Activated CD8-positive, alpha-beta T cell treated with anti-CD3 and anti-CD28 coated beads for 36 hours (primary cell): ENCODE measurements around the gene GDF9. TPM values are rescaled to one million over a fixed set of nuclear protein-coding genes. Genes with fewer than 3 reads are reported as not detected.
A peak's percentile ranks its signal among the peaks of the same experiment; 100 is the strongest.

ENCODE experiments used
- ATAC-seq: fragments of 200-7000 bp; cut with Tn5 transposase; one replicate; pipeline ENCODE4 v1.10.0; 2021; ENCODE audit warnings: mild to moderate bottlenecking, moderate library complexity
- CTCF ChIA-PET: fragments of 350-600 bp; sonication (Branson Sonifier 250); formaldehyde crosslinking; loops from one replicate; lab custom pipeline; 2021; ENCODE audit warnings: antibody characterized with exemption; lab: Charles Lee
- POLR2A ChIA-PET: fragments of 350-600 bp; sonication (Branson Sonifier 250); formaldehyde crosslinking; loops from one replicate; lab custom pipeline; 2021; ENCODE audit warnings: antibody characterized with exemption; lab: Charles Lee
- DNase-seq: peaks from one replicate; pipeline ENCODE4 v3.0.0-alpha.2; 2020
- H3K27ac Mint-ChIP-seq: one replicate; pipeline ENCODE4 v1.8.0; 2021; ENCODE audit warnings: mild to moderate bottlenecking, mixed read lengths
- H3K27me3 Mint-ChIP-seq: one replicate; pipeline ENCODE4 v1.8.0; 2021; ENCODE audit warnings: mixed read lengths
- H3K36me3 Mint-ChIP-seq: one replicate; pipeline ENCODE4 v1.8.0; 2021; ENCODE audit warnings: low read depth, mixed read lengths
- H3K4me1 Mint-ChIP-seq: one replicate; pipeline ENCODE4 v1.8.0; 2021; ENCODE audit warnings: low read depth, mixed read lengths
- H3K4me3 Mint-ChIP-seq: one replicate; pipeline ENCODE4 v1.8.0; 2021; ENCODE audit warnings: mild to moderate bottlenecking, moderate library complexity, mixed read lengths
- H3K9me3 Mint-ChIP-seq: one replicate; pipeline ENCODE4 v1.8.0; 2021; ENCODE audit warnings: mixed read lengths
- intact Hi-C: fragments of 100-400 bp; cut with micrococcal nuclease; formaldehyde crosslinking; loops from one replicate; pipeline ENCODE4 v1.10.0; 2022
- total RNA-seq, 2 experiments: library from RNA; stranded (reverse); gene quantifications; one replicate each; pipeline ENCODE4 v1.2.3, GENCODE V29; 2021
- TF ChIP-seq, protein P1 (sequence below): fragments of 200-600 bp; IDR thresholded peaks from one replicate; pipeline ENCODE4 v1.8.0; 2022; ENCODE audit warnings: antibody characterized with exemption, mild to moderate bottlenecking

GDF9 gene
- total RNA-seq, 2 experiments from 2014 or later = 0.90 to 0.94 TPM

GRCh38 chr5:132883261-132883834 lies 17.1 kb upstream of the GDF9 start:
- POLR2A ChIA-PET = interaction anchor here (1.0 to 2.0 kb wide), 3 partner anchors 11 to 16 kb away, joined by 3 to 9 read pairs (median 3); no protein-coding TSS in a partner anchor
- no peak overlapping the region for H3K4me3 Mint-ChIP-seq
- peak; percentile 25 for DNase-seq
- intact Hi-C loops = no loop called here
- H3K36me3 Mint-ChIP-seq = peaks cover 9% of the 10 kb centered on the region
- TF ChIP-seq, protein P1, sequence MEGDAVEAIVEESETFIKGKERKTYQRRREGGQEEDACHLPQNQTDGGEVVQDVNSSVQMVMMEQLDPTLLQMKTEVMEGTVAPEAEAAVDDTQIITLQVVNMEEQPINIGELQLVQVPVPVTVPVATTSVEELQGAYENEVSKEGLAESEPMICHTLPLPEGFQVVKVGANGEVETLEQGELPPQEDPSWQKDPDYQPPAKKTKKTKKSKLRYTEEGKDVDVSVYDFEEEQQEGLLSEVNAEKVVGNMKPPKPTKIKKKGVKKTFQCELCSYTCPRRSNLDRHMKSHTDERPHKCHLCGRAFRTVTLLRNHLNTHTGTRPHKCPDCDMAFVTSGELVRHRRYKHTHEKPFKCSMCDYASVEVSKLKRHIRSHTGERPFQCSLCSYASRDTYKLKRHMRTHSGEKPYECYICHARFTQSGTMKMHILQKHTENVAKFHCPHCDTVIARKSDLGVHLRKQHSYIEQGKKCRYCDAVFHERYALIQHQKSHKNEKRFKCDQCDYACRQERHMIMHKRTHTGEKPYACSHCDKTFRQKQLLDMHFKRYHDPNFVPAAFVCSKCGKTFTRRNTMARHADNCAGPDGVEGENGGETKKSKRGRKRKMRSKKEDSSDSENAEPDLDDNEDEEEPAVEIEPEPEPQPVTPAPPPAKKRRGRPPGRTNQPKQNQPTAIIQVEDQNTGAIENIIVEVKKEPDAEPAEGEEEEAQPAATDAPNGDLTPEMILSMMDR = peak; percentile 53
- no peaks in the 10 kb centered on the region for H3K9me3 Mint-ChIP-seq
- peak; percentile 67 for ATAC-seq
- CTCF ChIA-PET = interaction anchor here (0.7 to 2.6 kb wide), 25 partner anchors 8 to 457 kb away, joined by 3 to 23 read pairs (median 4); partner anchors contain the start of genes GDF9, KIF3A, SHROOM1 and UQCRQ
- peaks cover 5% of the 10 kb centered on the region for H3K4me1 Mint-ChIP-seq
- no peaks in the 10 kb centered on the region for H3K27me3 Mint-ChIP-seq
- no peak overlapping the region for H3K27ac Mint-ChIP-seq

DNA sequence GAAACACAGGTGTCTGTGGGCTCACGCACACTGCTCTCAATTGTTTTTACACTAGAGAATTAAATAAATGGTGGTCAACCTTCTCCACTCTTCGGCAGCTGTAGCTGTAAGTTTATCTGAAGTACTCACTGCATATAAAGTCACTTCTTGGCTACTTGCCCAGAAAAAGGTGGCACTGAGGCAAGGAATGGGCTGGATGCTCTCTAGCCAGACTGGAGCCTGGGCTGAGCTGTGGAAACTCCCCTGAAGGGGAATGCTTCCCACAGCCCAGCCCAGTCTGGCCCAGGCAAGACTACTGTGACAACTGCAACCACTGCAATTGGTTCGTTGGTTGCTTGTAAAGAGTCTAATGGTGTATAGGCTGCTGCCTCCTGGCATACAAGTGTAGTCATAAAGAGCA lies 11.7 kb upstream of the GDF9 start:
- ATAC-seq (no peak), DNase-seq (no peak)
- TF ChIP-seq, protein P1 = no peak
- Mint-ChIP-seq H3K27me3 (no peaks in the 10 kb centered on the region), H3K9me3 (no peaks in the 10 kb centered on the region), H3K4me1 (no peaks in the 10 kb centered on the region), H3K36me3 (peaks cover 4% of the 10 kb centered on the region), H3K27ac (no peak overlapping the region), H3K4me3 (no peak overlapping the region)
- ChIA-PET POLR2A (interaction anchor here (1.1 kb wide), 1 partner anchor 11 kb away, joined by 3 read pairs; no protein-coding TSS in a partner anchor), CTCF (interaction anchor here (0.7 to 1.3 kb wide), 4 partner anchors 9 to 374 kb away, joined by 3 to 5 read pairs (median 4); partner anchors contain the start of gene SHROOM1)
- intact Hi-C loops = no loop called here

GRCh38 chr5:132877466-132877865 lies 11.2 kb upstream of the GDF9 start:
- Mint-ChIP-seq H3K4me3 (no peak overlapping the region), H3K9me3 (no peaks in the 10 kb centered on the region), H3K4me1 (no peaks in the 10 kb centered on the region), H3K36me3 (peaks cover 4% of the 10 kb centered on the region), H3K27me3 (no peaks in the 10 kb centered on the region), H3K27ac (no peak overlapping the region)
- TF ChIP-seq, protein P1 = no peak
- DNase-seq (no peak), ATAC-seq (no peak)
- CTCF ChIA-PET = interaction anchor here (0.7 to 1.3 kb wide), 4 partner anchors 9 to 374 kb away, joined by 3 to 5 read pairs (median 4); partner anchors contain the start of gene SHROOM1
- intact Hi-C loops = no loop called here
- POLR2A ChIA-PET = interaction anchor here (1.1 kb wide), 1 partner anchor 11 kb away, joined by 3 read pairs; no protein-coding TSS in a partner anchor

GRCh38 chr5:132876020-132876759 lies 9.9 kb upstream of the GDF9 start:
- intact Hi-C loops = no loop called here
- Mint-ChIP-seq H3K4me1 (no peaks in the 10 kb centered on the region), H3K27ac (no peak overlapping the region), H3K27me3 (no peaks in the 10 kb centered on the region), H3K4me3 (no peak overlapping the region), H3K9me3 (no peaks in the 10 kb centered on the region), H3K36me3 (peaks cover 9% of the 10 kb centered on the region)
- ATAC-seq (no peak), DNase-seq (no peak)
- POLR2A ChIA-PET = no interaction called here
- TF ChIP-seq, protein P1 = no peak
- CTCF ChIA-PET = interaction anchor here (1.3 kb wide), 1 partner anchor 10 kb away, joined by 4 read pairs; the partner anchor contains the start of genes GDF9 and UQCRQ
